ENCODE data around the gene LAMP5. TPM values are rescaled to one million over a fixed set of nuclear protein-coding genes. Genes with fewer than 3 reads are reported as not detected.

LAMP5 gene
- total RNA-seq, 4 donors from 2014 or later, result not detected

DNA sequence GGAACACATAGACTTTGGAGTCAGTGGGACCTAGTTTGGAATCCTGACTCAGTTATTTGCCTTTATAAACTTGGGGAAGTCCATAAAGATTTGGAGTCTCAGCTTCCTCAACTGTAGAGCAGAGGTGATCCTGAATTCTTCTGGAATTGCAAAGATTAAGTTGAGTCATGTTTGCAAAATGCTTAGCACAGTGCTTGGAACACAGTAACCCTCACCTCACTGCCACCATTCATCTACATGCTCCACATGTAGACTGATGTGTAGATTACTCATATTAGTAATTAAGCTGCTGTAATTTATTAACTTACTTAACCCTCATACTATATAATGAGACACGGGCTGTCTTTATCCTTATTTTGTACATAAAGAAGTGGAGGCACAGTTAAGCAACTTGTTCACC is 61.4 kb downstream of the LAMP5 start:
- TF ChIP-seq CTCF (IDR thresholded peaks at IDR 0.05) (no peak), POLR2A (IDR thresholded peaks at IDR 0.05) (no peak)
- Histone ChIP-seq H3K9me3 (no peaks in the 10 kb centered on the region), H3K36me3 (no peaks in the 10 kb centered on the region), H3K27ac (no peak overlapping the region), H3K4me1 (no peaks in the 10 kb centered on the region), H3K27me3 (no peaks in the 10 kb centered on the region), H3K4me3 (no peak overlapping the region)
- intact Hi-C loops (cut with DNase I), result no loop called here
- WGBS, 2 donors, result 86 to 93% methylated on average over 1 of the region's 1 CpG
- no peak for DNase-seq

GRCh38 chr20:9576695-9577094 is 62.3 kb downstream of the LAMP5 start:
- intact Hi-C loops (cut with DNase I), result no loop called here
- TF ChIP-seq CTCF (IDR thresholded peaks at IDR 0.05), result no peak
- TF ChIP-seq POLR2A (IDR thresholded peaks at IDR 0.05), result no peak

DNA sequence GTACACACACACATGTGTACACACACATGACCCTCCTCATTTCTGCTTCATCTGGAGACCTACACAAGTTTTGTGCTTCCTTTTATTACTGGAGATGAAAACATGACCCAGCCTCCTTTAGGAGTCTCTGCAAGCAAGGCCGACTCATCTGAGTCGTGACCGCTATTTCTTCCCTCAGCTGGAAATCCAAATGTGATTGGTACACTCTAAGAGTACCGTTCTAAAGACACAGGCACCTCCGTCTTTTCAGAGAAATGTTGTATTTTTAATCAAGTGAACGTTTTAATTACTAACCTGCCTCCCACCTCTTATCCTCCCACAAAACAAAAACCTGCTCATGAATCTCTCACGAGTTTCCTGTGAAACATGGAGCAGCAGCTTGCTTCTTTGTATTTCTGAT is 63.0 kb downstream of the LAMP5 start:
- Histone ChIP-seq H3K27ac (no peak overlapping the region), H3K9me3 (no peaks in the 10 kb centered on the region), H3K27me3 (no peaks in the 10 kb centered on the region), H3K36me3 (no peaks in the 10 kb centered on the region), H3K4me1 (no peaks in the 10 kb centered on the region), H3K4me3 (no peak overlapping the region)
- WGBS, 2 donors, result 83 to 90% methylated on average over 7 of the region's 7 CpGs
- TF ChIP-seq POLR2A (IDR thresholded peaks at IDR 0.05) (no peak), CTCF (IDR thresholded peaks at IDR 0.05) (no peak)
- DNase-seq, result no peak
- intact Hi-C loops (cut with DNase I), result no loop called here

More at GRCh38 chr20:9576695-9577094, 62.3 kb downstream of the LAMP5 start:
- H3K27ac ChIP-seq, result no peak overlapping the region
- H3K4me3 ChIP-seq, result no peak overlapping the region
- H3K27me3 ChIP-seq, result no peaks in the 10 kb centered on the region
- H3K36me3 ChIP-seq, result no peaks in the 10 kb centered on the region
- H3K4me1 ChIP-seq, result no peaks in the 10 kb centered on the region
- 79 to 86% methylated on average over 3 to 4 of the region's 4 CpGs for WGBS, 2 donors
- DNase-seq, result no peak
- no peaks in the 10 kb centered on the region for H3K9me3 ChIP-seq

GRCh38 chr20:9578594-9578993 is 64.2 kb downstream of the LAMP5 start:
- Histone ChIP-seq H3K27ac (no peak overlapping the region), H3K4me3 (no peak overlapping the region), H3K9me3 (no peaks in the 10 kb centered on the region), H3K36me3 (no peaks in the 10 kb centered on the region), H3K4me1 (no peaks in the 10 kb centered on the region), H3K27me3 (no peaks in the 10 kb centered on the region)
- WGBS, 2 donors, result 59 to 71% methylated on average over 2 of the region's 2 CpGs
- TF ChIP-seq CTCF (IDR thresholded peaks at IDR 0.05), result no peak
- TF ChIP-seq POLR2A (IDR thresholded peaks at IDR 0.05), result no peak
- no peak for DNase-seq
- intact Hi-C loops (cut with DNase I), result no loop called here

All from esophagus squamous epithelium (tissue), 5 donors.